Thymus (tissue), 11 donors: ENCODE data around the gene WASHC2C. TPM values are rescaled to one million over a fixed set of nuclear protein-coding genes. Genes with fewer than 3 reads are reported as not detected.
"Not testable (repeated sequence)": the region's sequence is repeated elsewhere in the genome, so short reads cannot be mapped to it uniquely, and the experiment has no call there.

Experiments used
- DNase-seq, 9 donors: peaks; one replicate each; pipeline ENCODE4 v3.0.0-alpha.2; 2013; ENCODE audit warnings: low spot score in 9 of 9, low read depth in 6 of 9, missing footprints in 1 of 9
- H3K27ac ChIP-seq, 2 donors: one replicate each; pipeline ENCODE4 v1.5.1; 2013; ENCODE audit warnings: control low read depth in 1 of 2, low read depth in 1 of 2, low read length in 1 of 2, mild to moderate bottlenecking in 1 of 2, moderate library complexity in 1 of 2
- H3K27me3 ChIP-seq, 2 donors: one replicate each; pipeline ENCODE4 v1.5.1; 2013; ENCODE audit warnings: low read length in 1 of 2; ENCODE audit not compliant: control insufficient read depth in 2 of 2, insufficient read depth in 1 of 2
- H3K36me3 ChIP-seq, 2 donors: one replicate each; pipeline ENCODE4 v1.5.1; 2013; ENCODE audit warnings: low read length in 1 of 2, mild to moderate bottlenecking in 1 of 2, moderate library complexity in 1 of 2; ENCODE audit not compliant: control insufficient read depth in 2 of 2, insufficient read depth in 2 of 2
- H3K4me1 ChIP-seq, 2 donors: one replicate each; pipeline ENCODE4 v1.5.1; 2013; ENCODE audit warnings: low read length in 2 of 2; ENCODE audit not compliant: control insufficient read depth in 2 of 2, insufficient read depth in 2 of 2
- H3K4me3 ChIP-seq, 2 donors: one replicate each; pipeline ENCODE4 v1.5.1; 2013; ENCODE audit warnings: low read length in 2 of 2, control low read depth in 1 of 2, mild to moderate bottlenecking in 1 of 2
- H3K9me3 ChIP-seq, 2 donors: one replicate each; pipeline ENCODE4 v1.5.1; 2013; ENCODE audit warnings: low read length in 1 of 2, mild to moderate bottlenecking in 1 of 2; ENCODE audit not compliant: control insufficient read depth in 2 of 2, insufficient read depth in 1 of 2
- WGBS: extraction: QIAGEN DNeasy Blood & Tissue Kit; methylation state at CpG from one replicate; pipeline ENCODE4 v1.1.7; 2013; 5-methylcytosine and 5-hydroxymethylcytosine counted together
- polyA plus RNA-seq: library from polyadenylated mRNA; stranded (reverse); fragments of 200-250 nt; gene quantifications from one replicate; pipeline ENCODE4 v1.2.3, GENCODE V29; 2013
- total RNA-seq: library from RNA; stranded (reverse); fragments of 120-200 nt; gene quantifications from one replicate; pipeline ENCODE4 v1.2.4, GENCODE V29; 2013
- donor health status: healthy.

Gene WASHC2C
- total and polyA plus RNA-seq, 2 donors, result 26.2 to 27.7 TPM

GRCh38 chr10:45723851-45724250 is 3.2 kb upstream of the WASHC2C start:
- 98% methylated on average over 11 of the region's 11 CpGs for WGBS
- not testable (repeated sequence) for DNase-seq

DNA sequence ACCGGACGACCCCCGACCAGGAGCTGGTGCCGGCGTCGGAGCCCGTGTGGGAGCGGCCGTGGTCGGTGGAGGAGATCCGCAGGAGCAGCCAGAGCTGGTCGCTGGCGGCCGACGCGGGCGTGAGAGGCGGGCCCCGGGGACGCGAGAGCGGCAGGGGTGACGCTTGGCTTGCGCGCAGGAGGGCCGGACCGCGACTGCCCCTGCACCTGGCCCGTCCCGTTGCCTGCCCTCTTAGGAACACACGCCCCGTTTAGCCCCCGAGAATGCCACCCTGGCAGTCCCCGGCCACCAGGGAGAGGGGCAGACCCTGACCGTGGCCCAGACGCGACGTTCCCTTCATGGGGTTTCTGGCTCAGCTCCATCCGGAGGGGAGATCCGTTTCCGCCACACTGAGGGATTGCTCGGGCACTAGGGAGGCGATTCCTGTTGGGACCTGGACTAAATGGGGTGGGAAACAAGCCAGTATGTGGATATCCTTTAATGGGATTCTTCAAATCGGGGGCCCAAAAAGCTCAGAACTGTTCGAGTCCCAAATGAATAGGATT is 427 bp downstream of the WASHC2C start:
- DNase-seq, H3K36me3 ChIP-seq, H3K27me3 ChIP-seq, H3K4me1 ChIP-seq, H3K9me3 ChIP-seq: not testable (repeated sequence)
- WGBS, result 4% methylated on average over 25 of the region's 45 CpGs
- Histone ChIP-seq H3K4me3 (peak overlapping the region; percentile 53 to 69), H3K27ac (peak overlapping the region in 1 of 2 donors; percentile 74)

More at GRCh38 chr10:45723851-45724250, 3.2 kb upstream of the WASHC2C start:
- not testable (repeated sequence) for H3K4me1 ChIP-seq, H3K36me3 ChIP-seq, H3K4me3 ChIP-seq, H3K27ac ChIP-seq, H3K27me3 ChIP-seq, H3K9me3 ChIP-seq

GRCh38 chr10:45734449-45734848 is 7.4 kb downstream of the WASHC2C start:
- H3K27ac ChIP-seq, DNase-seq, H3K9me3 ChIP-seq, H3K27me3 ChIP-seq, H3K4me1 ChIP-seq, H3K36me3 ChIP-seq, H3K4me3 ChIP-seq: not testable (repeated sequence)
- 99% methylated on average over 1 of the region's 2 CpGs for WGBS

- not testable (repeated sequence) for H3K9me3 ChIP-seq, H3K27ac ChIP-seq, H3K4me1 ChIP-seq, H3K36me3 ChIP-seq, H3K27me3 ChIP-seq, H3K4me3 ChIP-seq
- DNase-seq, result peak in 1 of 9 donors; percentile 2
- no CpG with 5 or more reads among the region's 1 CpG for WGBS
Measured at GRCh38 chr10:45734867-45735266, 7.8 kb downstream of the WASHC2C start.

DNA sequence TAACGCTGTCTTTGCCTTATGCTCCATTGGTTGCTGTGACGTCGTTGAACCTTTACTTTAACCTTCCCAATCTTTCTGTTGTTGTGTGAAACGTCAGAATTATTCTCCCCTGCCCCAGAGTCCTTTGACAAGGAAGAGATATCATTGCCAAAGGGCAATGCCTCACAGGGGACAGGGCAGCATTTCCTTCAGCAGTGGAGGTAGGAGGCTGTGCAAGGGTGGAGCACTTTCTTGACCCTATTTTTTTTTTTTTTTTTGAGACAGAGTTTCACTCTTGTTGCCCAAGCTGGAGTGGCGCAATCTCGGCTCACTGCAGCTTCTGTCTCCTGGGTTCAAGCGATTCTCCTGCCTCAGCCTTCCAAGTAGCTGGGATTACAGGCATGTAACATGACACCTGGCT is 14.5 kb downstream of the WASHC2C start:
- H3K36me3 ChIP-seq, H3K9me3 ChIP-seq, H3K4me1 ChIP-seq, H3K27ac ChIP-seq, H3K4me3 ChIP-seq, DNase-seq, H3K27me3 ChIP-seq: not testable (repeated sequence)
- 94% methylated on average over 7 of the region's 7 CpGs for WGBS

GRCh38 chr10:45742014-45742413 is 14.9 kb downstream of the WASHC2C start:
- H3K27ac ChIP-seq, H3K27me3 ChIP-seq, DNase-seq, H3K4me3 ChIP-seq, H3K9me3 ChIP-seq, H3K4me1 ChIP-seq, H3K36me3 ChIP-seq: not testable (repeated sequence)
- over 99% methylated on average over 7 of the region's 7 CpGs for WGBS

DNA sequence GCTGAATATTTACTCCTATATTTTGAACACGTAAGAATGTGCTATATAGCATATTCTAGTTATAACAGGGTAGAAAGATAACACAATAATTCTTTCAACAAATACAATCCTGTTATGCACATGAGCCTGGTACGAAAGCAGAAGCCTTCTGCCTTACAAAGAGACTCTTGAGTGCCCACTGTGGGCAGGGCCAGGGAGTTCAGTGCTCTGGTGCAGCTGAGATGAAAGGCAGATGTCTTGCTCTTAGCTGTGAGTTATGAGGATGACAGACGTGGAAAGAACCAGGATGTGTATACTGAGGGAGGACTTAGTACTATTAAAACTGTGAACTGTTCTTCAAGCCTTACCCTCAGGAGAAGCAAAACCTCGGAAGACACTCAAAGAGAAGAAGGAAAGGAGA is 24.1 kb downstream of the WASHC2C start:
- not testable (repeated sequence) for H3K9me3 ChIP-seq, H3K27ac ChIP-seq, H3K27me3 ChIP-seq, H3K36me3 ChIP-seq, H3K4me1 ChIP-seq, H3K4me3 ChIP-seq, DNase-seq
- whole genome bisulfite sequencing, result 100% methylated on average over 1 of the region's 4 CpGs

DNA sequence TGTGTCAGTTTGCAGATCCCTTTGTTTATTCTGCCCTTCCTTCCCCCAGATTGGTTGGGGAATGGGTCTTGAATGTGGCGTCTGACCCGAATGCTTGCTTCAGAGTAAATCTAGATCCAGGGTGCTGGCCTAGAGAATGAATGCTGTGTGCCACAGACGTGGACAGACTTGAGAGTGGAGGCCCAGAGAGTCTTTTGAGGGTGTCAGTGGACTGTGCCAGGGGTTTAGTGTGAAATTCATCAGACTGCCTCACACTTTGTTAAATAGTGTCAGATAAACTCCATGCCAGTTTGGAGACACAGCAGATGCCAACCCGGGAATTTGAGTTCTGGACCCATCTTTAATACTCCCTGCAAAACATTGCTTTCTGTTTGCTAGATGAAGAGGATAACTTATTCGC is 25.1 kb downstream of the WASHC2C start:
- DNase-seq, H3K36me3 ChIP-seq, H3K27ac ChIP-seq, H3K27me3 ChIP-seq, H3K9me3 ChIP-seq, H3K4me1 ChIP-seq, H3K4me3 ChIP-seq: not testable (repeated sequence)
- 93% methylated on average over 4 of the region's 5 CpGs for WGBS

DNA sequence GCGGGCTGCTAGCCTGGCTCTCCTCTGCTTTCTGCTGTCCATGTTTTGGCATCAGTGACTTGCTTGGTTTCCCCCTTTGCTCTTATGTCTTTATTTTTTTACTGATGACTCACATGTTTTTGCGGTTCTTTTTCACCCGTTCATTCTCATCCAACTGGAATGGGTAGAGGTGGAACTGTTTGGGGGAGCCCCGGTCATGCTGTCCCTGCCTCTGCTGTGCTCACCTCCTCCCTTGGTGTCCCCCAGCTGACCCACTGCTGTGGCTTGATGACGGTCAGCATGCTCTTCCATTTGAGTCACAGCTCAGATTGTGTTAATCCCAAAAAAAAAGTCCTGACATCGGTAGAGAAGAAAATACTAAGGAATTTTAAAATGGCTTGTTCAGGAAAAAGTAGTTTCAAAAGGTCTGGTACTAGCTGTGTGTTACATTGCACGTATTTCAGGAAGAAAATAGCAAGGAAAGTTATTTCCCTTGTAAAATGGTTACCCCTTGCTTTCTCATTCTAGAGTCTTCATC is 27.0 kb downstream of the WASHC2C start:
- not testable (repeated sequence) for H3K27ac ChIP-seq, H3K9me3 ChIP-seq, H3K36me3 ChIP-seq, DNase-seq, H3K27me3 ChIP-seq, H3K4me3 ChIP-seq, H3K4me1 ChIP-seq
- WGBS, result 98% methylated on average over 7 of the region's 7 CpGs

- H3K36me3 ChIP-seq, H3K27ac ChIP-seq, H3K27me3 ChIP-seq, DNase-seq, H3K4me1 ChIP-seq, H3K9me3 ChIP-seq, H3K4me3 ChIP-seq: not testable (repeated sequence)
- 99% methylated on average over 3 of the region's 5 CpGs for WGBS
Measured at GRCh38 chr10:45755083-45755482, 28.0 kb downstream of the WASHC2C start.
